Mammary epithelial cell (primary cell): Measurements from ENCODE around the gene CAMTA1.

Experiments
- CTCF ChIP-seq, 2 donors: IDR thresholded peaks in 1 of 2; conservative IDR thresholded peaks in 1 of 2; 2 replicates each; pipeline ENCODE4 v1.5.1; 2011 to 2012; ENCODE audit warnings: inconsistent platforms in 2 of 2, low read length in 2 of 2, mild to moderate bottlenecking in 2 of 2, control low read depth in 1 of 2, low read depth in 1 of 2; ENCODE audit not compliant: insufficient read depth in 1 of 2; ENCODE audit errors: extremely low read depth in 1 of 2
- EZH2 ChIP-seq: IDR thresholded peaks from 2 replicates; pipeline ENCODE4 v1.6.1; 2012; ENCODE audit warnings: low read length, inconsistent platforms, borderline replicate concordance

DNA sequence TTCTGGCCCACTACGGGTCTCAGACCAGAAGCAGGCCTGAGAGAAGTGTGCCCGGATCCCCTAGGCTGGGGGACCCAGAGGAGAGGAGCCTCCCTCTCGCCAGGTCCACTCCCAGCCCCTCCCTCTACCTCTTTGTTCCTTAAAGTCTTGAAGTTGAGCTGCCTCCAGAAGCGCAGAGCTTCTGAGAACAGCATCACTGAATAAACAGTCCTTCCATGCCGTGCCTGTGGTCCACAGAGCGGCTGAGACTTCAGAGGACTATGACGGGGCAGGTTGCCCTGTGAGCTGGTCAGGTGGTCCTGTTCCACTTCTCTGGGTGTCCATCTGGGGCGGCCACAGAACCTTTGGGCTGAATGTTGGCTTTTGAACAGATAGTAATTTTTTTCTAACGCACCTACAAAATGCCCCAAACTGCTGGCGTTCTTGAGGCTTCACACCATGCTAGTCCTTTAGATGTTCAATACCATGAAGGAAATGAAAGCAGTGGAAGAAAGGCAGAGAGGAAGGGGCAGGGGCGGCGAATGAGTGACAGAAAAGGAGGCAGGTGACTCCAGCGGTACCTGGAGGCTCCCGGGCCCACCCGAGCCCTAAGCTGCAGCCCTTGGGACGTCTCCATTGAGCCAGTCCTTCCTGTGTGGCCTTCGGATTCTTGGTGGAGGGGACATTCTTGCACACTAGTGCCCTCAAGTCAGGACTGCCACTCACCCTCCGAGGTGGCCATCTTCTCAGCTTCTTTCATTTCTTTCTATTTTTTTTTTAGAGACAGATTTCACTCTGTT lies 746.5 kb downstream of the CAMTA1 start:
- TF ChIP-seq CTCF (conservative IDR thresholded peaks at IDR 0.05 in 1 of 2, IDR thresholded peaks at IDR 0.05 in 1 of 2; ENCODE audit: extremely low read depth in 1 of 2, insufficient read depth in 1 of 2, low read depth in 1 of 2, low read length in 2 of 2) = no peak
- no peak for TF ChIP-seq EZH2
